GM23338 (cell line): Measurements from ENCODE around the gene MS4A7. TPM values are rescaled to one million over a fixed set of nuclear protein-coding genes. Genes with fewer than 3 reads are reported as not detected.

Experiments
- ATAC-seq: fragments of 200-7000 bp; cut with Tn5 transposase; 3 replicates; pipeline ENCODE4 v1.9.1; 2020
- DNase-seq: peaks from one replicate; pipeline ENCODE4 v3.0.0-alpha.2; 2015; ENCODE audit warnings: low spot score
- H2AFZ ChIP-seq: fragments of 200-600 bp; sonication (generic); 2 replicates; pipeline ENCODE4 v1.8.0; 2016; ENCODE audit warnings: antibody characterized with exemption, mild to moderate bottlenecking, moderate library complexity
- H3F3A ChIP-seq: fragments of 200-600 bp; sonication (generic); replicated peaks from 2 replicates; pipeline ENCODE4 v1.8.0; 2017; ENCODE audit warnings: antibody characterized with exemption, mixed run types, low read depth
- H3K27ac ChIP-seq: fragments of 200-600 bp; sonication (generic); 2 replicates; pipeline ENCODE4 v1.6.1; 2016; ENCODE audit warnings: low read depth
- H3K27me3 ChIP-seq: fragments of 200-600 bp; sonication (generic); 2 replicates; pipeline ENCODE4 v1.8.0; 2016; ENCODE audit warnings: mild to moderate bottlenecking, mixed run types, moderate library complexity; ENCODE audit not compliant: insufficient read depth
- H3K36me3 ChIP-seq: fragments of 200-600 bp; sonication (generic); 2 replicates; pipeline ENCODE4 v1.8.0; 2016; ENCODE audit warnings: mild to moderate bottlenecking; ENCODE audit not compliant: insufficient read depth
- H3K4me1 ChIP-seq: fragments of 200-600 bp; sonication (generic); 2 replicates; pipeline ENCODE4 v1.8.0; 2016; ENCODE audit warnings: mild to moderate bottlenecking, moderate library complexity; ENCODE audit not compliant: insufficient read depth
- H3K4me2 ChIP-seq: fragments of 200-600 bp; sonication (generic); 2 replicates; pipeline ENCODE4 v1.7.1; 2017; ENCODE audit warnings: mixed run types
- H3K4me3 ChIP-seq: fragments of 200-600 bp; sonication (generic); 2 replicates; pipeline ENCODE4 v1.6.1; 2016; ENCODE audit warnings: mixed run types
- H3K79me2 ChIP-seq: fragments of 200-600 bp; sonication (generic); replicated peaks from 2 replicates; pipeline ENCODE4 v1.8.0; 2017; ENCODE audit warnings: mild to moderate bottlenecking; ENCODE audit not compliant: insufficient read depth
- H3K9me2 ChIP-seq: fragments of 200-600 bp; sonication (generic); 2 replicates; pipeline ENCODE4 v1.8.0; 2017; ENCODE audit not compliant: insufficient read depth
- H4K20me1 ChIP-seq: fragments of 200-600 bp; sonication (generic); replicated peaks from 2 replicates; pipeline ENCODE4 v1.8.0; 2017; ENCODE audit warnings: mild to moderate bottlenecking; ENCODE audit not compliant: insufficient read depth
- H3K27ac Mint-ChIP-seq: 2 replicates; pipeline ENCODE4 v1.8.0; 2020; ENCODE audit warnings: inconsistent platforms, mild to moderate bottlenecking, moderate library complexity, mixed read lengths
- H3K27me3 Mint-ChIP-seq: 3 replicates; pipeline ENCODE4 v1.8.0; 2022; ENCODE audit warnings: low read depth, mild to moderate bottlenecking, moderate library complexity, mixed read lengths, inconsistent platforms; ENCODE audit not compliant: insufficient read depth, poor library complexity
- H3K36me3 Mint-ChIP-seq: 3 replicates; pipeline ENCODE4 v1.8.0; 2021; ENCODE audit warnings: low read depth, mild to moderate bottlenecking, inconsistent platforms, moderate library complexity, mixed read lengths
- H3K4me1 Mint-ChIP-seq: 3 replicates; pipeline ENCODE4 v1.8.0; 2020; ENCODE audit warnings: mild to moderate bottlenecking, inconsistent platforms, mixed read lengths
- H3K4me3 Mint-ChIP-seq: 3 replicates; pipeline ENCODE4 v1.8.0; 2021; ENCODE audit warnings: moderate library complexity, mild to moderate bottlenecking, inconsistent platforms, mixed read lengths
- H3K9me3 Mint-ChIP-seq: 3 replicates; pipeline ENCODE4 v1.8.0; 2020; ENCODE audit warnings: moderate library complexity, mild to moderate bottlenecking, inconsistent platforms, mixed read lengths
- CREB1 ChIP-seq: fragments of 250-450 bp; sonication (Bioruptor Pico); IDR thresholded peaks from 2 replicates; pipeline ENCODE4 v1.5.0; 2020; ENCODE audit warnings: low read depth, mild to moderate bottlenecking, moderate library complexity
- CTCF ChIP-seq, 2 experiments: fragments of 200-600 bp in 1 of 2; sonication (generic) in 1 of 2; conservative IDR thresholded peaks; 2 replicates each; pipeline versions ENCODE4 v1.5.1 to v1.6.1; 2016 to 2017; ENCODE audit warnings: antibody characterized with exemption in 2 of 2, low read depth in 2 of 2, mild to moderate bottlenecking in 2 of 2, moderate library complexity in 1 of 2
- ETS1 ChIP-seq: IDR thresholded peaks from 2 replicates; pipeline ENCODE4 v1.6.1; 2016; ENCODE audit warnings: antibody characterized with exemption
- EZH2 ChIP-seq: fragments of 200-600 bp; sonication (generic); IDR thresholded peaks from one replicate; pipeline ENCODE4 v1.8.0; 2017; ENCODE audit warnings: antibody characterized with exemption, mild to moderate bottlenecking, low read depth; ENCODE audit not compliant: unreplicated experiment
- EZH2phosphoT487 ChIP-seq: fragments of 200-600 bp; sonication (generic); IDR thresholded peaks from one replicate; pipeline ENCODE4 v1.8.1; 2018; ENCODE audit warnings: antibody characterized with exemption; ENCODE audit not compliant: unreplicated experiment
- JUNB ChIP-seq: IDR thresholded peaks from one replicate; pipeline ENCODE4 v1.6.1; 2016; ENCODE audit warnings: antibody characterized with exemption; ENCODE audit not compliant: unreplicated experiment
- NANOG ChIP-seq: IDR thresholded peaks from 2 replicates; pipeline ENCODE4 v1.6.1; 2016; ENCODE audit warnings: antibody characterized with exemption, borderline replicate concordance
- POLR2AphosphoS5 ChIP-seq: IDR thresholded peaks from 2 replicates; pipeline ENCODE4 v1.6.1; 2016; ENCODE audit warnings: antibody characterized with exemption, low read depth
- REST ChIP-seq: IDR thresholded peaks from one replicate; pipeline ENCODE4 v1.6.1; 2018; ENCODE audit warnings: antibody characterized with exemption; ENCODE audit not compliant: unreplicated experiment
- STAT1 ChIP-seq: IDR thresholded peaks from one replicate; pipeline ENCODE4 v1.6.1; 2016; ENCODE audit warnings: antibody characterized with exemption; ENCODE audit not compliant: unreplicated experiment
- ZNF114 ChIP-seq: fragments of 250-450 bp; sonication (Bioruptor Pico); IDR thresholded peaks from 2 replicates; pipeline ENCODE4 v1.5.0; 2020; ENCODE audit warnings: mild to moderate bottlenecking, moderate library complexity
- ZNF331 ChIP-seq: fragments of 250-450 bp; sonication (Bioruptor Pico); IDR thresholded peaks from 2 replicates; pipeline ENCODE4 v1.5.0; 2020; ENCODE audit warnings: low read depth, mild to moderate bottlenecking, moderate library complexity
- ZNF462 ChIP-seq: fragments of 250-450 bp; sonication (Bioruptor Pico); IDR thresholded peaks from 2 replicates; pipeline ENCODE4 v1.5.0; 2020; ENCODE audit warnings: mild to moderate bottlenecking, moderate library complexity
- polyA plus RNA-seq: library from polyadenylated mRNA; unstranded; fragments of >200 nt; fragmentation: Nextera tagmentation; extraction: Ambion mirVana; gene quantifications from 2 replicates; pipeline ENCODE4 v1.2.1, GENCODE V29; 2016
- total RNA-seq: library from RNA; depleted of rRNA; stranded (reverse); fragments of >200 nt; shearing (Covaris generic); gene quantifications from 2 replicates; pipeline ENCODE4 v1.2.3, GENCODE V29; 2014

The MS4A7 gene
- total and polyA plus RNA-seq, 2 experiments from 2014 or later = 0.07 TPM; not detected in 1

- no peak overlapping the region for H3K27ac ChIP-seq
- no peak overlapping the region for H3K4me3 Mint-ChIP-seq
- no peak overlapping the region for H2AFZ ChIP-seq
- no peak for ATAC-seq
- H3K27me3 Mint-ChIP-seq = peaks cover 3% of the 10 kb centered on the region
- no peaks in the 10 kb centered on the region for H3F3A ChIP-seq
- no peak overlapping the region for H3K27ac Mint-ChIP-seq
- no peak overlapping the region for H3K4me2 ChIP-seq
- H3K4me3 ChIP-seq = no peak overlapping the region
- H3K9me2 ChIP-seq = peaks cover 14% of the 10 kb centered on the region
- DNase-seq = no peak
- H3K9me3 Mint-ChIP-seq = peaks cover 16% of the 10 kb centered on the region
- H3K36me3 Mint-ChIP-seq = peaks cover 11% of the 10 kb centered on the region
- peaks cover 6% of the 10 kb centered on the region; the same call in 1 of the 3 replicates for H3K4me1 Mint-ChIP-seq
- no peaks in the 10 kb centered on the region for H3K36me3 ChIP-seq
- no peaks in the 10 kb centered on the region for H3K79me2 ChIP-seq
- H3K27me3 ChIP-seq = no peaks in the 10 kb centered on the region
- H4K20me1 ChIP-seq = no peaks in the 10 kb centered on the region
- TF ChIP-seq CREB1 (CRISPR knock-in tag) (no peak), REST (no peak), STAT1 (no peak), ZNF462 (CRISPR knock-in tag) (no peak), ZNF331 (CRISPR knock-in tag) (no peak), ETS1 (no peak), EZH2phosphoT487 (no peak), NANOG (no peak), CTCF (conservative IDR thresholded peaks at IDR 0.05; ENCODE audit: low read depth in 2 of 2) (no peak), EZH2 (no peak), POLR2AphosphoS5 (no peak), ZNF114 (CRISPR knock-in tag) (no peak), JUNB (no peak)
- H3K4me1 ChIP-seq = peaks cover 5% of the 10 kb centered on the region
Measured at GRCh38 chr11:60371386-60371785, 6.9 kb upstream of the MS4A7 start.
